Measurements from ENCODE around the gene TAF11L8. TPM values are rescaled to one million over a fixed set of nuclear protein-coding genes. Genes with fewer than 3 reads are reported as not detected.
"Not testable (repeated sequence)": the region's sequence is repeated elsewhere in the genome, so short reads cannot be mapped to it uniquely, and the experiment has no call there.

TAF11L8 gene
- total and polyA plus RNA-seq, 2 of the 8 experiments (the other 6 are each of a cell fraction or from before 2014, with no cell fraction given) = not detected

DNA sequence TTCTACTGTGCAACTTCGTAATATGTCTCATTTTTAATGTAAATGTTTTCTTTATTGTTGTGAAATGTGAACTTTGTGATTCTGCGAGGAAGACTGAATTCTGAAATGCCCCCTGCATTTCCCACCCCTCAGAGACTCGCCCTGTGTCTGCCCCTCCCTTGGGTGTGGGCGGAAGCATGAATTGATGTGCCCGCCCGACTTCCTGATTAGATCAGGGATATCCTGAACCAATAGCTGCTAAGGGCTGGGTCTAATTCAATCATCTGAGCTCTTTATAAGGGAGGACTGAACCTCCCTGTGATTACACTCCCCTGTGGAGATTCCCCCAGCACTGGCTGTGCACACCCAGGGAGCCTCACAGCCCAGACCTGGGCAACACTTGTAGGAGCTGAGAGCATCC lies 13.1 kb upstream of the TAF11L8 start, which contains the start of gene TAF11L11:
Gene TAF11L11 (plus strand): TSS at position 304 of the 400 bp plus-strand sequence.
- H2BK15ac ChIP-seq (ENCODE audit: low read length); H4K20me1 ChIP-seq (replicated peaks in 1 of 2; ENCODE audit: control insufficient read depth in 1 of 2, insufficient read depth in 2 of 2, low read length in 2 of 2); H4K91ac ChIP-seq (replicated peaks; ENCODE audit: insufficient read length, low read length); H3K23ac ChIP-seq (ENCODE audit: insufficient read length); H2AK5ac ChIP-seq (ENCODE audit: low read depth, low read length); H3K4ac ChIP-seq (replicated peaks; ENCODE audit: insufficient read length, low read depth, low read length); H3K4me2 ChIP-seq (ENCODE audit: insufficient read depth in 1 of 2, low read depth in 2 of 2, low read length in 2 of 2); H3K9me3 ChIP-seq (ENCODE audit: insufficient read depth in 2 of 2, low read depth in 1 of 2, low read length in 1 of 2); FAIRE-seq; H2AFZ ChIP-seq (ENCODE audit: low read length); H3K4me3 ChIP-seq (ENCODE audit: extremely low read depth in 1 of 4, insufficient read depth in 2 of 4, low read depth in 3 of 4, low read length in 4 of 4); H3K27me3 ChIP-seq (replicated peaks in 1 of 4; ENCODE audit: control insufficient read depth in 3 of 4, extremely low read depth in 1 of 4, insufficient read depth in 3 of 4, low read length in 3 of 4); H3K36me3 ChIP-seq (ENCODE audit: control insufficient read depth in 2 of 4, insufficient read depth in 4 of 4, low read length in 3 of 4); H3K18ac ChIP-seq (ENCODE audit: extremely low read depth, low read length); H2BK20ac ChIP-seq (ENCODE audit: low read length); H4K8ac ChIP-seq (ENCODE audit: extremely low read depth, insufficient read depth, low read length); H2BK120ac ChIP-seq (replicated peaks; ENCODE audit: low read depth, low read length); H3K9ac ChIP-seq (replicated peaks in 1 of 4; ENCODE audit: extremely low read depth in 1 of 4, low read depth in 3 of 4, low read length in 3 of 4); H3K4me1 ChIP-seq (replicated peaks in 1 of 4; ENCODE audit: control insufficient read depth in 3 of 4, insufficient read depth in 4 of 4, low read length in 3 of 4); H3K14ac ChIP-seq (ENCODE audit: insufficient read length); H2BK5ac ChIP-seq (ENCODE audit: low read depth, low read length); H3K27ac ChIP-seq (ENCODE audit: low read depth, low read length); H3K79me1 ChIP-seq (ENCODE audit: low read depth, low read length); H2BK12ac ChIP-seq (ENCODE audit: low read depth, low read length); H4K5ac ChIP-seq (ENCODE audit: insufficient read length, low read depth, low read length); H3K23me2 ChIP-seq (ENCODE audit: low read depth, low read length); H3K56ac ChIP-seq (replicated peaks; ENCODE audit: insufficient read length, low read depth, low read length); POLR2A ChIA-PET (ENCODE audit: partially characterized antibody); DNase-seq (ENCODE audit: low read depth in 1 of 2, low spot score in 2 of 2); H3K79me2 ChIP-seq (ENCODE audit: control insufficient read depth in 1 of 2, insufficient read depth in 2 of 2, low read length in 2 of 2): not testable (repeated sequence)
- 90% methylated on average over 6 of the region's 6 CpGs; no CpG with 5 or more reads in 1 of the 2 experiments for WGBS, 2 experiments (ENCODE audit: extremely low coverage in 1 of 2, insufficient coverage in 1 of 2, insufficient read length in 1 of 2, insufficient replicate concordance in 2 of 2, low coverage in 1 of 2, low lambda C conversion rate in 2 of 2, missing lambda C conversion rate in 1 of 2)
- CTCF ChIA-PET (ENCODE audit: partially characterized antibody) = interaction anchor here (0.8 kb wide), 1 partner anchor 11 kb away, joined by 3 read pairs; no protein-coding TSS in a partner anchor

DNA sequence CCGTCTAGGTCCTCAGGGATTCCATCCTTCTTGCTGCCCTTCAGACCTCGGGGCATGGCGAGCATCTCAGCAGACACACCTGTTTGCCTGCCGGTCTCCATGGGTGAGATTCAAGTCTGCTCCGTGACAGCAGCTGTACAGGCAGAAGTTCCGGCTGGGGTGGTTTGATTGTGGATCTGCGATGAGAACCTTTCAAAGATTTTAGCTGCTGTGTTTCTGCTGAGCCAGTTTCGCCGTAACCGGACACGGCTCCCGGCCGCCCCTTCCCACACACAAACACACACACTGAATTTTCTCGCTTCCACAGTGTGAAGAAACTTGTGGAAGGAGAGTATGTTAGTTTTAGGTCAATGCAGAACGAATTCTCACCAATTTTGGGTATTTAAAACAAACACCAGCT lies 7.0 kb upstream of the TAF11L8 start, which contains the start of gene TAF11L10:
Gene TAF11L10 (minus strand): TSS at position 101 of the 400 bp plus-strand sequence.
- H3K36me3 ChIP-seq (ENCODE audit: control insufficient read depth in 2 of 4, insufficient read depth in 4 of 4, low read length in 3 of 4); H2BK12ac ChIP-seq (ENCODE audit: low read depth, low read length); H3K23me2 ChIP-seq (ENCODE audit: low read depth, low read length); H2BK20ac ChIP-seq (ENCODE audit: low read length); H2BK5ac ChIP-seq (ENCODE audit: low read depth, low read length); H3K4me2 ChIP-seq (ENCODE audit: insufficient read depth in 1 of 2, low read depth in 2 of 2, low read length in 2 of 2); FAIRE-seq; H3K4me3 ChIP-seq (ENCODE audit: extremely low read depth in 1 of 4, insufficient read depth in 2 of 4, low read depth in 3 of 4, low read length in 4 of 4); H3K4ac ChIP-seq (replicated peaks; ENCODE audit: insufficient read length, low read depth, low read length); CTCF ChIA-PET (ENCODE audit: partially characterized antibody); H3K56ac ChIP-seq (replicated peaks; ENCODE audit: insufficient read length, low read depth, low read length); H2BK120ac ChIP-seq (replicated peaks; ENCODE audit: low read depth, low read length); H4K5ac ChIP-seq (ENCODE audit: insufficient read length, low read depth, low read length); H2AK5ac ChIP-seq (ENCODE audit: low read depth, low read length); H3K4me1 ChIP-seq (replicated peaks in 1 of 4; ENCODE audit: control insufficient read depth in 3 of 4, insufficient read depth in 4 of 4, low read length in 3 of 4); H3K79me2 ChIP-seq (ENCODE audit: control insufficient read depth in 1 of 2, insufficient read depth in 2 of 2, low read length in 2 of 2); H4K8ac ChIP-seq (ENCODE audit: extremely low read depth, insufficient read depth, low read length); H4K20me1 ChIP-seq (replicated peaks in 1 of 2; ENCODE audit: control insufficient read depth in 1 of 2, insufficient read depth in 2 of 2, low read length in 2 of 2); POLR2A ChIA-PET (ENCODE audit: partially characterized antibody); H3K23ac ChIP-seq (ENCODE audit: insufficient read length); H3K9me3 ChIP-seq (ENCODE audit: insufficient read depth in 2 of 2, low read depth in 1 of 2, low read length in 1 of 2); H3K79me1 ChIP-seq (ENCODE audit: low read depth, low read length); H2BK15ac ChIP-seq (ENCODE audit: low read length); H3K14ac ChIP-seq (ENCODE audit: insufficient read length); DNase-seq (ENCODE audit: low read depth in 1 of 2, low spot score in 2 of 2); H3K27ac ChIP-seq (ENCODE audit: low read depth, low read length); H3K9ac ChIP-seq (replicated peaks in 1 of 4; ENCODE audit: extremely low read depth in 1 of 4, low read depth in 3 of 4, low read length in 3 of 4); H3K18ac ChIP-seq (ENCODE audit: extremely low read depth, low read length); H3K27me3 ChIP-seq (replicated peaks in 1 of 4; ENCODE audit: control insufficient read depth in 3 of 4, extremely low read depth in 1 of 4, insufficient read depth in 3 of 4, low read length in 3 of 4); H4K91ac ChIP-seq (replicated peaks; ENCODE audit: insufficient read length, low read length); H2AFZ ChIP-seq (ENCODE audit: low read length): not testable (repeated sequence)
- WGBS, 2 experiments (ENCODE audit: extremely low coverage in 1 of 2, insufficient coverage in 1 of 2, insufficient read length in 1 of 2, insufficient replicate concordance in 2 of 2, low coverage in 1 of 2, low lambda C conversion rate in 2 of 2, missing lambda C conversion rate in 1 of 2) = no CpG with 5 or more reads among the region's 15 CpGs

All from H1 (cell line).